ENCODE results near the gene HOXB8.

DNA sequence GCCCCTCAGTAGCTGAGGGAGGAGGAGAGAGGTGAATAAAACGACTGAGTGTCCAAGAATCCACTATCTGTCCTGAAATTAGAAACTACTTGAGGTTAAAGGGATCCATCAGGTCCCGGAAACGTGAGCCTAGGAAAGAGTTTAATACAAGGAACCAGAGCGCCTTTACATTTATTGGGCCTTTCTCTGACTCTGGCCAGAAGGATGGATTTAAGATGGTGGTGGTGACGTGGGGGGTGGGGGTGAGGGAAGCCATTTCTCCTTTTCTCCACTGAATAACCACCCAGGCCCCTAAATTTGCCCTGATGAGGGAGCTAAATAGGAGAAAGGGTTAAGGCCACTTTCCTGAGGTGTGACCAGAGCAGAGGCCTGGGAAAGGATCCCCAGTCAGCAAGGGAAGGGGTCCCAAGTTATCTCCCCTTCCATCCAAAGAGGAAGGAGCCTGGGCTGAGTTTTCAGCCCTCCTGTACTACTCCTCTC is 12.1 kb upstream of the HOXB8 start:
- TF ChIP-seq, protein P1, sequence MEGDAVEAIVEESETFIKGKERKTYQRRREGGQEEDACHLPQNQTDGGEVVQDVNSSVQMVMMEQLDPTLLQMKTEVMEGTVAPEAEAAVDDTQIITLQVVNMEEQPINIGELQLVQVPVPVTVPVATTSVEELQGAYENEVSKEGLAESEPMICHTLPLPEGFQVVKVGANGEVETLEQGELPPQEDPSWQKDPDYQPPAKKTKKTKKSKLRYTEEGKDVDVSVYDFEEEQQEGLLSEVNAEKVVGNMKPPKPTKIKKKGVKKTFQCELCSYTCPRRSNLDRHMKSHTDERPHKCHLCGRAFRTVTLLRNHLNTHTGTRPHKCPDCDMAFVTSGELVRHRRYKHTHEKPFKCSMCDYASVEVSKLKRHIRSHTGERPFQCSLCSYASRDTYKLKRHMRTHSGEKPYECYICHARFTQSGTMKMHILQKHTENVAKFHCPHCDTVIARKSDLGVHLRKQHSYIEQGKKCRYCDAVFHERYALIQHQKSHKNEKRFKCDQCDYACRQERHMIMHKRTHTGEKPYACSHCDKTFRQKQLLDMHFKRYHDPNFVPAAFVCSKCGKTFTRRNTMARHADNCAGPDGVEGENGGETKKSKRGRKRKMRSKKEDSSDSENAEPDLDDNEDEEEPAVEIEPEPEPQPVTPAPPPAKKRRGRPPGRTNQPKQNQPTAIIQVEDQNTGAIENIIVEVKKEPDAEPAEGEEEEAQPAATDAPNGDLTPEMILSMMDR (IDR thresholded peaks at IDR 0.05), result no peak
- no peak for TF ChIP-seq ZFX (IDR thresholded peaks at IDR 0.05; ENCODE audit: borderline replicate concordance)

Data from 22Rv1 (cell line).